A549 treated with DMSO at 1 μM for 4 hours (cell line): Measurements from ENCODE around the gene NCOA3. TPM values are rescaled to one million over a fixed set of nuclear protein-coding genes. Genes with fewer than 3 reads are reported as not detected.

ENCODE experiments used
- total RNA-seq: library from RNA; stranded (reverse); fragments of 200-300 nt; extraction: Qiagen RNA extraction; gene quantifications from 5 replicates; pipeline ENCODE4 v1.2.3, GENCODE V29; 2022; ENCODE audit warnings: low read depth

The NCOA3 gene
- total RNA-seq, result 38.1 to 53.0 TPM (median 46.8 TPM) in 5 replicates

GRCh38 chr20:47501482-47502270 lies at the start of gene NCOA3:
NCOA3 (plus strand) TSS chr20:47501887; CDS start chr20:47622248, 120,361 bp downstream.

Other genes with a start within 250 kb of the NCOA3 start
- 9.1 to 11.8 TPM (median 11.6 TPM) in 5 replicates for gene ZMYND8, start 145.2 kb upstream of the NCOA3 start, total RNA-seq